A673 (cell line): ENCODE measurements around the gene POU2F3. TPM values are rescaled to one million over a fixed set of nuclear protein-coding genes. Genes with fewer than 3 reads are reported as not detected.

ENCODE experiments used
- BruUV-seq: library from RNA; stranded (reverse); fragments of 400-500 nt; replicated peaks from 2 replicates; lab custom pipeline; 2021; lab: Mats Ljungman, UMichigan
- CTCF ChIA-PET: fragments of 300-600 bp; sonication (Branson Sonifier 250); formaldehyde crosslinking; loops from one replicate; lab custom pipeline; 2022; ENCODE audit warnings: antibody characterized with exemption; lab: Charles Lee
- POLR2A ChIA-PET: fragments of 300-600 bp; sonication (Branson Sonifier 250); formaldehyde crosslinking; loops from one replicate; lab custom pipeline; 2022; ENCODE audit warnings: antibody characterized with exemption; ENCODE audit not compliant: low non-redundant PET; lab: Charles Lee
- DNase-seq: peaks from one replicate; pipeline ENCODE4 v3.0.0-alpha.2; 2015; ENCODE audit warnings: low spot score
- H3K27ac ChIP-seq: fragments of 200-600 bp; sonication (generic); 2 replicates; pipeline ENCODE4 v1.5.1; 2016; ENCODE audit warnings: mixed run types, low read depth, mild to moderate bottlenecking, mixed read lengths, antibody characterized with exemption, low read length; ENCODE audit not compliant: poor library complexity, severe bottlenecking
- H3K27me3 ChIP-seq: fragments of 200-600 bp; sonication (generic); replicated peaks from 2 replicates; pipeline ENCODE4 v1.6.1; 2017; ENCODE audit warnings: mixed run types, low read depth, mild to moderate bottlenecking, mixed read lengths, antibody characterized with exemption, low read length; ENCODE audit not compliant: insufficient read depth, poor library complexity
- H3K36me3 ChIP-seq: fragments of 200-600 bp; sonication (generic); 2 replicates; pipeline ENCODE4 v1.6.1; 2016; ENCODE audit warnings: mixed run types, mild to moderate bottlenecking, mixed read lengths, antibody characterized with exemption, low read length; ENCODE audit not compliant: insufficient read depth, poor library complexity, severe bottlenecking
- H3K4me1 ChIP-seq: fragments of 200-600 bp; sonication (generic); 2 replicates; pipeline ENCODE4 v1.6.1; 2017; ENCODE audit warnings: mixed run types, mild to moderate bottlenecking, mixed read lengths, antibody characterized with exemption, low read length; ENCODE audit not compliant: insufficient read depth, poor library complexity, severe bottlenecking
- H3K4me3 ChIP-seq: fragments of 200-600 bp; sonication (generic); 2 replicates; pipeline ENCODE4 v1.5.1; 2016; ENCODE audit warnings: low read depth, mixed run types, mild to moderate bottlenecking, mixed read lengths, low read length; ENCODE audit not compliant: poor library complexity, severe bottlenecking
- H3K9me3 ChIP-seq: fragments of 200-600 bp; sonication (generic); 2 replicates; pipeline ENCODE4 v1.6.1; 2016; ENCODE audit warnings: mixed run types, low read depth, mild to moderate bottlenecking, mixed read lengths, antibody characterized with exemption, low read length; ENCODE audit not compliant: poor library complexity, severe bottlenecking
- EZH2 ChIP-seq: fragments of 200-600 bp; sonication (generic); IDR thresholded peaks from 2 replicates; pipeline ENCODE4 v1.6.1; 2017; ENCODE audit warnings: borderline replicate concordance, low read depth, mild to moderate bottlenecking, mixed read lengths, antibody characterized with exemption, low read length; ENCODE audit not compliant: poor library complexity, severe bottlenecking
- intact Hi-C: fragments of 100-400 bp; cut with micrococcal nuclease; formaldehyde crosslinking; loops from one replicate; pipeline ENCODE4 v1.10.0; 2022; ENCODE audit not compliant: unreplicated experiment
- total RNA-seq: library from RNA; stranded (reverse); gene quantifications from 2 replicates; pipeline ENCODE4 v1.2.3, GENCODE V29; 2021
- TF ChIP-seq, protein P1 (sequence below): fragments of 300-800, 200-600 bp; sonication (generic); conservative IDR thresholded peaks from 2 replicates; pipeline ENCODE4 v1.5.1; 2017; ENCODE audit warnings: low read depth, mild to moderate bottlenecking, antibody characterized with exemption, low read length, moderate library complexity, mixed read lengths

POU2F3 gene
- total RNA-seq, 1 experiment from 2014 or later = not detected

DNA sequence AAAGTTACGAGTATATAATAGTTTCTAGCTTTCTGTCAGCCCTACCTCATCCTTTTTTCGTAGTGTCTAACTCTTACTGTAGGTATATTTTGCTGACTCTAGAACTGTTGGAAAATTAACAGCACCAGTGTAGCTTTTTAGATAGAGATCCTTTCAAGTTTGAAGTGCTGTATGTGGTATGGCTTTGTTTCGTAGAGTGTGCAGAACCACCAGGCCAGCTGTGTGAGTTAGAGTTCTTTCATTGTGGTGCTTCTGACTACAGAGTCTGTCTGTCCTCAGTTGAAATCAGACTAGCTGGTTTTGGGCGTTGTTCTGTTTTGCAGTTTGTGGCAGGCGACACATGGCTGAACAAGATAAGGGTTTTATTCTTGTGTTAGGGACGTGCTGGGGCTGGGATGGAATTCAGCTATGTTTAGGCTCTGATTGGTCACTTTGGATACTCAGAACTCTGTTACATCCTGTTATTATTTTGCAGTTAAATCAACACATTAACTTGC is 99.5 kb downstream of the POU2F3 start:
- Histone ChIP-seq H3K9me3 (peaks cover 11% of the 10 kb centered on the region), H3K36me3 (peaks cover 7% of the 10 kb centered on the region), H3K27me3 (no peaks in the 10 kb centered on the region), H3K27ac (peak overlapping the region; percentile 45), H3K4me3 (peak overlapping the region; percentile 75), H3K4me1 (peaks cover 27% of the 10 kb centered on the region)
- POLR2A ChIA-PET = interaction anchor here (0.6 kb wide), 2 partner anchors 111 to 1269 kb away, joined by 3 read pairs; no protein-coding TSS in a partner anchor
- intact Hi-C loops = loop anchor here (5.0 to 10.0 kb wide), 4 partner anchors 63 to 615 kb away; no protein-coding TSS in a partner anchor
- CTCF ChIA-PET = no interaction called here
- TF ChIP-seq, protein P1, sequence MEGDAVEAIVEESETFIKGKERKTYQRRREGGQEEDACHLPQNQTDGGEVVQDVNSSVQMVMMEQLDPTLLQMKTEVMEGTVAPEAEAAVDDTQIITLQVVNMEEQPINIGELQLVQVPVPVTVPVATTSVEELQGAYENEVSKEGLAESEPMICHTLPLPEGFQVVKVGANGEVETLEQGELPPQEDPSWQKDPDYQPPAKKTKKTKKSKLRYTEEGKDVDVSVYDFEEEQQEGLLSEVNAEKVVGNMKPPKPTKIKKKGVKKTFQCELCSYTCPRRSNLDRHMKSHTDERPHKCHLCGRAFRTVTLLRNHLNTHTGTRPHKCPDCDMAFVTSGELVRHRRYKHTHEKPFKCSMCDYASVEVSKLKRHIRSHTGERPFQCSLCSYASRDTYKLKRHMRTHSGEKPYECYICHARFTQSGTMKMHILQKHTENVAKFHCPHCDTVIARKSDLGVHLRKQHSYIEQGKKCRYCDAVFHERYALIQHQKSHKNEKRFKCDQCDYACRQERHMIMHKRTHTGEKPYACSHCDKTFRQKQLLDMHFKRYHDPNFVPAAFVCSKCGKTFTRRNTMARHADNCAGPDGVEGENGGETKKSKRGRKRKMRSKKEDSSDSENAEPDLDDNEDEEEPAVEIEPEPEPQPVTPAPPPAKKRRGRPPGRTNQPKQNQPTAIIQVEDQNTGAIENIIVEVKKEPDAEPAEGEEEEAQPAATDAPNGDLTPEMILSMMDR = no peak
- TF ChIP-seq EZH2 = no peak
- no TSS peak for BruUV-seq
- DNase-seq = peak; percentile 21

DNA sequence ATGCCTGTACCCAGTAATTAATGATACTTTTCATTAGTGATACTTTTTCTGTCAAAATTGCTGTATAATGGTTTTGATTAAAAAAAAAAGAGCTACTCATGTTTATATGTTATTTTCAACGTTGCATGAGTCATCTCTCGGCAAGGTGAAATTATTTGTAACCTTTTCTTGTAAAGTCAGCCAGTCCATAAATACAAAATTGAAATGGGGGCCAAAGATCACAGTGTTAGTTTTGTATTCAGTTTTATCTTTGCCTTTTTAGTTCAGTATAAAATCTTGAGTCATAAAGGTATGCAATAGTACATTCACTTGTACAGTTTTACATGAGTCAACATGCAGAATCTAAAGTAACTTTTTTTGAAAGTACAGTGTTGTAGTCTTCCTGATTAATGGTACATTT is 100.6 kb downstream of the POU2F3 start:
- Histone ChIP-seq H3K9me3 (peaks cover 11% of the 10 kb centered on the region), H3K27me3 (no peaks in the 10 kb centered on the region), H3K4me1 (peaks cover 34% of the 10 kb centered on the region), H3K4me3 (no peak overlapping the region), H3K36me3 (peaks cover 7% of the 10 kb centered on the region), H3K27ac (no peak overlapping the region)
- ChIA-PET POLR2A (no interaction called here), CTCF (no interaction called here)
- intact Hi-C loops = no loop called here
- no TSS peak for BruUV-seq
- DNase-seq = no peak
- TF ChIP-seq EZH2 = no peak
- TF ChIP-seq, protein P1 = no peak

DNA sequence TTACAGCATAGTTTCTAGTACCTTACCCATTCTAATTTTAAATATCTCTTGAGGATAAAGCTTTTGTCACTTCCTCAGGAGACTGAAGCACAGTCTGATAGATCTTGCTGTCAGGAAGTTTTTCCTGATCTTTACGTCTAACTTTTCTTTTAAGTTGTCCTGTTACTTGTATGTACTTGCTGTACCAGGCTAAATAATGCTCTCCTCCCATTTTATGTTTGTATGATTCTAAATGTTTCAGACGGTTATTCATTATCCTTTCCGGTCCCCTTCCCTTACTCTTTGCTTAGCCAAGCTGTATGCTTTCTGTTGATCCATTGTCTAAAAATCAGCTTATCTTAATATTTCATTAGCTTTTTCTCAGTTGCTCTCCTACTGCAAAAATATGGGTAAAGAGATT is 102.3 kb downstream of the POU2F3 start:
- H3K27me3 ChIP-seq = no peaks in the 10 kb centered on the region
- no peak for TF ChIP-seq EZH2
- TF ChIP-seq, protein P1 = no peak
- BruUV-seq = no TSS peak
- CTCF ChIA-PET = no interaction called here
- POLR2A ChIA-PET = no interaction called here
- peaks cover 51% of the 10 kb centered on the region for H3K4me1 ChIP-seq
- no peak overlapping the region for H3K4me3 ChIP-seq
- H3K9me3 ChIP-seq = peaks cover 11% of the 10 kb centered on the region
- intact Hi-C loops = no loop called here
- H3K27ac ChIP-seq = no peak overlapping the region
- H3K36me3 ChIP-seq = peaks cover 7% of the 10 kb centered on the region
- DNase-seq = no peak
